IgD-negative memory B cell (primary cell): Measurements from ENCODE around the gene ASB15. TPM values are rescaled to one million over a fixed set of nuclear protein-coding genes. Genes with fewer than 3 reads are reported as not detected.

Experiments
- H3K27ac Mint-ChIP-seq, 3 donors: one replicate each; pipeline ENCODE4 v1.8.0; 2020 to 2022; ENCODE audit warnings: mild to moderate bottlenecking in 3 of 3, mixed read lengths in 3 of 3, moderate library complexity in 1 of 3
- H3K27me3 Mint-ChIP-seq: one replicate; pipeline ENCODE4 v1.8.0; 2021; ENCODE audit warnings: mixed read lengths
- H3K36me3 Mint-ChIP-seq: one replicate; pipeline ENCODE4 v1.8.0; 2020; ENCODE audit warnings: mild to moderate bottlenecking, mixed read lengths
- H3K4me1 Mint-ChIP-seq, 3 donors: one replicate each; pipeline ENCODE4 v1.8.0; 2020 to 2022; ENCODE audit warnings: mixed read lengths in 3 of 3, mild to moderate bottlenecking in 1 of 3
- H3K4me3 Mint-ChIP-seq, 4 donors: one replicate each; pipeline ENCODE4 v1.8.0; 2020 to 2022; ENCODE audit warnings: mild to moderate bottlenecking in 4 of 4, mixed read lengths in 4 of 4, moderate library complexity in 3 of 4
- H3K9me3 Mint-ChIP-seq, 3 donors: one replicate each; pipeline ENCODE4 v1.8.0; 2020 to 2021; ENCODE audit warnings: mixed read lengths in 3 of 3, mild to moderate bottlenecking in 1 of 3
- polyA plus RNA-seq: library from polyadenylated mRNA; unstranded; fragments of 300-500 nt; fragmentation: Illumina TruSeq; gene quantifications from one replicate; pipeline ENCODE4 v1.2.3, GENCODE V29; 2021

Gene ASB15
- polyA plus RNA-seq, 1 donor from 2014 or later: not detected

DNA sequence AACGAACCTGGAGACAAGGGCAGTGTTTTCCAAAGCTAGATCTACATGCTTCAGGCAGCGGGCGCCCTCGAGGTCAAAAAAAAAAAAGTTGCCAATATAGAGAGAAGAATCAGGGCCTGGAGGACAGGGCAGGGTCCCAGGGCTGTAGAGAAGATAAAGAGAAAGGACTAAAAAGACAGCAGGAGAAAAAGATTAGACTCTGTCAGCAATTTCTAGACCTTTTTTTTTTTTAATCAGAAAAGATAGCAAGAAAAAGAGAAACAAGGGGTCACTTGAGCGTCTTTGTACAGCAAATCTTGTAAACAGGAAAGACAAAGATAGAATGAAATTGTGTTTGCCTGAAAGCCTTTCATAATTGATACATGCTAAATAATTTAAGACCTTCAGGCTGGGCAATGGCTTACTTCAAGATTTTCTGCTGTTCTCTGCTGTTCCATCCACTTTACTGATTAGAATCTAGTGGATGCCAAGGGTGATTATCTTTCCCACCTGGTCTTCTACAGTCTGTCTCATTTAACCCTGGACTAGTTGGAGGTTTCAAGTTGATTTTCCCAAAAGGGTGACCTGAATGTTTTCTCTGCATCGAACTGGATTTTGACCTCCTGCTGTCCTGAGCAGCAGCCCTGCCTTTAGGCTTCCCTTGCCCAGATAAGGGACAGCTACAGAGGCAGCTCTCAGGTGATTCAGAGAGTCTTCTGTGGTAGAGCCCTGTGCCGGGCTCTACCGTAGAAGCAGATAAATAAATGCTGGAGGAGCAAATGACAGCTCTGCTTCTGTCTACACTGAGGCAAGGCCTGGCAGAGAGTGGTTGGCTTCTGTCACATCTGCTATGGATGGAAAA is 59.1 kb downstream of the ASB15 start:
- Mint-ChIP-seq H3K4me3 (no peak overlapping the region), H3K36me3 (no peaks in the 10 kb centered on the region), H3K9me3 (no peaks in the 10 kb centered on the region), H3K27ac (no peak overlapping the region), H3K4me1 (peaks cover 0 to 2% (median 0%) of the 10 kb centered on the region in 3 donors), H3K27me3 (peaks cover under 1% of the 10 kb centered on the region)

DNA sequence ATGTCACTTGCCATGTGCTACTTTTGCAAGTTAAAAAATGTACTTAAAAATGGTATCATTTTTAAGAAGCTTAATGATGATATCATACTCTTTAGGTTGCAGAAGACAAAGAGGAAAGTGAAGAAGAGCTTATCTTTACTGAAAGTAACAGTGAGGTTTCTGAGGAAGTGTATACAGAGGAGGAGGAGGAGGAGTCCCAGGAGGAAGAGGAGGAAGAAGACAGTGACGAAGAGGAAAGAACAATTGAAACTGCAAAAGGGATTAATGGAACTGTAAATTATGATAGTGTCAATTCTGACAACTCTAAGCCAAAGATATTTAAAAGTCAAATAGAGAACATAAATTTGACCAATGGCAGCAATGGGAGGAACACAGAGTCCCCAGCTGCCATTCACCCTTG is 60.1 kb downstream of the ASB15 start:
- H3K4me3 Mint-ChIP-seq: no peak overlapping the region
- H3K36me3 Mint-ChIP-seq: no peaks in the 10 kb centered on the region
- no peaks in the 10 kb centered on the region for H3K9me3 Mint-ChIP-seq
- no peaks in the 10 kb centered on the region for H3K27me3 Mint-ChIP-seq
- no peak overlapping the region for H3K27ac Mint-ChIP-seq
- H3K4me1 Mint-ChIP-seq: peaks cover 0 to 2% (median 0%) of the 10 kb centered on the region in 3 donors

GRCh38 chr7:123662293-123662692 is 60.7 kb downstream of the ASB15 start:
- Mint-ChIP-seq H3K36me3 (no peaks in the 10 kb centered on the region), H3K27ac (no peak overlapping the region), H3K4me1 (peaks cover 0 to 2% (median 0%) of the 10 kb centered on the region in 3 donors), H3K9me3 (no peaks in the 10 kb centered on the region), H3K27me3 (no peaks in the 10 kb centered on the region), H3K4me3 (no peak overlapping the region)

- H3K9me3 Mint-ChIP-seq: no peaks in the 10 kb centered on the region
- no peak overlapping the region for H3K27ac Mint-ChIP-seq
- no peaks in the 10 kb centered on the region for H3K27me3 Mint-ChIP-seq
- H3K4me1 Mint-ChIP-seq: peaks cover 0 to 2% (median 0%) of the 10 kb centered on the region in 3 donors
- H3K4me3 Mint-ChIP-seq: no peak overlapping the region
- H3K36me3 Mint-ChIP-seq: no peaks in the 10 kb centered on the region
Observed at GRCh38 chr7:123662755-123663154, 61.1 kb downstream of the ASB15 start.

GRCh38 chr7:123663200-123663599 is 61.6 kb downstream of the ASB15 start:
- Mint-ChIP-seq H3K27me3 (no peaks in the 10 kb centered on the region), H3K27ac (no peak overlapping the region), H3K36me3 (no peaks in the 10 kb centered on the region), H3K9me3 (no peaks in the 10 kb centered on the region), H3K4me1 (peaks cover 0 to 2% (median 0%) of the 10 kb centered on the region in 3 donors), H3K4me3 (no peak overlapping the region)

- H3K27ac Mint-ChIP-seq: no peak overlapping the region
- H3K4me1 Mint-ChIP-seq: peaks cover 0 to 5% (median 0%) of the 10 kb centered on the region in 3 donors
- no peaks in the 10 kb centered on the region for H3K9me3 Mint-ChIP-seq
- no peak overlapping the region for H3K4me3 Mint-ChIP-seq
- H3K27me3 Mint-ChIP-seq: no peaks in the 10 kb centered on the region
- H3K36me3 Mint-ChIP-seq: no peaks in the 10 kb centered on the region
Observed at GRCh38 chr7:123665157-123665556, 63.5 kb downstream of the ASB15 start.

GRCh38 chr7:123665896-123666295 is 64.3 kb downstream of the ASB15 start:
- Mint-ChIP-seq H3K9me3 (no peaks in the 10 kb centered on the region), H3K4me3 (no peak overlapping the region), H3K27me3 (peaks cover 2% of the 10 kb centered on the region), H3K36me3 (no peaks in the 10 kb centered on the region), H3K4me1 (peaks cover 0 to 7% (median 0%) of the 10 kb centered on the region in 3 donors), H3K27ac (no peak overlapping the region)

DNA sequence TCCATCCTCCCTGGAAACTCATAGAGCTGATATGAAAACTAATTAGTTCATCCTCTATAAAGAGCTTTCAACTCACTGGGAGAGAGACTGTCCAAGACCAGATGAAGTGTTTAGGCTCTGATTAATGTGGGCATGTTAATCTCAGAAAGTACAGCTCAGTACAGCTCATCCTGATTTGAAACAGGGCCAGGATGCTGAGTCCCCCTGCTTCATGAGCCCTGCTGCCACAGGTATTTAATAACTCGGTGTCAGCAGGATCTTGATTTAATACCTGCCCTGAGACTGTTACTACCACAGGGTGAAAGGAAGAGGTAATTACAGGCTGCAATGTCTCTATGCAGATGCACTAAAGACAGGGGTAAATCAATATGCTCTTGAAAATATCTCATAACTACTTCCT is 64.9 kb downstream of the ASB15 start:
- H3K36me3 Mint-ChIP-seq: no peaks in the 10 kb centered on the region
- no peaks in the 10 kb centered on the region for H3K9me3 Mint-ChIP-seq
- no peak overlapping the region for H3K27ac Mint-ChIP-seq
- H3K27me3 Mint-ChIP-seq: peaks cover 2% of the 10 kb centered on the region
- no peak overlapping the region for H3K4me3 Mint-ChIP-seq
- H3K4me1 Mint-ChIP-seq: peaks cover 0 to 7% (median 0%) of the 10 kb centered on the region in 3 donors

- Mint-ChIP-seq H3K4me1 (peaks cover 0 to 5% (median 0%) of the 10 kb centered on the region in 3 donors), H3K9me3 (no peaks in the 10 kb centered on the region), H3K36me3 (no peaks in the 10 kb centered on the region), H3K4me3 (peak overlapping the region in 1 of 4 donors; percentile 19), H3K27ac (peak overlapping the region in 1 of 3 donors; percentile 2), H3K27me3 (peaks cover 2% of the 10 kb centered on the region)
Observed at GRCh38 chr7:123669485-123669884, 67.9 kb downstream of the ASB15 start.

DNA sequence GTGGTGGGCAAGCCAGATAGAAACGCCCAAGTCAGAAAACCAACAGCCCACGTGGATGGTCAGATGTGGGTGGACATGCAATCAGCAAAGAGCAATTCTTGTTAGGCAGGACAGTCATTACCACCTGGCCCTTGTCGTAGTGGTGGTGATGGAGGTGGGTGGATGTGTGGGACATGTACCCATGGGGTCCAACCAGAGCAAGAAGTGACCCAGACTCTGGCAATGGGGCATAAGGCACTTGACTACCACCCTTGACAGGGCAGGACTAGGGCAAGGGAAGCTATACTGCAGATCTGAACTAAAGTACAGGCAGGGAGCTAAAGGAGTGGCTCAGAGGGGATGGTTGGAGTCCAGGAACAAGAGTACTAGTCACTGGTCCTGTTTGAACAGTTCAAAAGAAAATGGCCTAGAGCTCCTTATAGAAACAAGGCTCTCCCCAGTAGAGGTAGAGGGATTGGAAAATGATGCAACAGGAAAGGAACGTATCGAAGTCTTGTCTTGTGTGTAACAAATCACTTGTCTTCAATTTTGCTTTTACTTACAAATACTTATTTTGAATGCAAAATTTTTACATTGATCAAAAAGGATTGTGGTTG is 71.6 kb downstream of the ASB15 start:
- H3K27ac Mint-ChIP-seq: no peak overlapping the region
- no peaks in the 10 kb centered on the region for H3K36me3 Mint-ChIP-seq
- peaks cover 2% of the 10 kb centered on the region for H3K27me3 Mint-ChIP-seq
- no peaks in the 10 kb centered on the region for H3K9me3 Mint-ChIP-seq
- no peak overlapping the region for H3K4me3 Mint-ChIP-seq
- peaks cover 0 to 7% (median 0%) of the 10 kb centered on the region in 3 donors for H3K4me1 Mint-ChIP-seq

DNA sequence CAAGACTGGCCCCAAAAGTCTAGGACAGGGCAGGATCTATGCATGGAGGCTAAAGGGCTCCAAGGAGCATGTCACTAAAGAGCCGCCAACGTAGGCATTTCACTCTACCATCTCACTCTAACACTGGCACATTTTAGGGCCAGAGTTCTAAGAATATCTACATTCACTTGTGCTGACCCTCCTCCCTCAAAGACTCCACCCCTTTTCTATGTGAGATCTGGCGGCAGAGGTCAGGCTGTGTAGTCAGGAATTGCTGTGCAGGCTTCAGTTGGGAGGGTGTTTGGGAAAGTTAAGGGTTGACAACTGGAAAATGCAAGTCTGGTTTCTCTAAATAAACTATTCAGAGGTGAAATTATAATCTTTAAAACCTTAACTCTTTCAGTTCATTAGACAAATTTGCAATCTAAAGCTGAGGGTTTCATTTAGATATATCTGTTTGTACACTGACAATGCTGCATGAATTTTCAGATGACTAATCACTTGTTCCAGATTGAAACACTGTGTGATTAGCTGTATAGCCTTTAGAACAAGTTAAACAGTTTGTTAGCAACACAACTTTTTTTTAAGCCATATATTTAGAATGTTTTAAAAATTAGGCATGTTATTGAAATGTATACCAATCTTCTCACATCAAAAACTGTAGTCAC is 72.3 kb downstream of the ASB15 start:
- no peak overlapping the region for H3K4me3 Mint-ChIP-seq
- H3K4me1 Mint-ChIP-seq: peaks cover 0 to 5% (median 0%) of the 10 kb centered on the region in 3 donors
- H3K9me3 Mint-ChIP-seq: no peaks in the 10 kb centered on the region
- peaks cover 2% of the 10 kb centered on the region for H3K27me3 Mint-ChIP-seq
- H3K36me3 Mint-ChIP-seq: no peaks in the 10 kb centered on the region
- no peak overlapping the region for H3K27ac Mint-ChIP-seq

DNA sequence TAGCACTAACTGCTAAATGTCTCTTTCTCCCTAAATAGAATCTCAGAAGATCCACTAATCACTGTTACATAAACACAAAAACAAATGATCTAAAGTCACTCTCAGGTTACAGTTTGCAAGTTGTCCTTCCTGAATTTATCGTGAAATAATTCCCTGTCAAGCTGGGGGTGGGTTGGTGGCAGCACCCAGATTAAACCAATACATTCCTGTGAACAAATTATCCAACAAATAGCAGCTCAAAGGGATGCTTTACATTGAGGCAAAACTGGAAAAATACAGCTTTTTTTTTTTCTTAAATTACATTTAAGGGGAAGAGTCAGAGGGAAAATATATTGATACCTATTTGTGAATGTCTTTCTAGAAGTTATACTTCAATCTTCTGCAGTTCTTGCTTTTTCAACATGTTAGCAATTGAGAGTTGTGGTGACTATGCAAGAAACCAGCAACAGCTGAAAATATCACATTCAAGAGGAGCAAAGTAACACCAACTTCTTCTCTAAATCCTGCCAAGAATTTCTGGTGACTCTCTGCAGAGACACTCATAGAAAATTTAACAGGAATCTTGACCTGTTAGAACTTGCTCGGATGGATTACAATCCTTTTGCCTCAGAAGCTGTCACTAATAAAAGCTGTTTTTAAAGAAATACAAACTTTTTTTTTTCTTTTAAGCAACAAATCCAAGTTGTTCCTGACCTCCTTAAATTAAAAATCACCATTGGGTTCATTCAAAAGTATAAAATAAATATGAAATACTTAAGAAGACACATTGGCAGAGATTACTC is 73.0 kb downstream of the ASB15 start:
- no peak overlapping the region for H3K27ac Mint-ChIP-seq
- peaks cover 0 to 3% (median 0%) of the 10 kb centered on the region in 3 donors for H3K4me1 Mint-ChIP-seq
- H3K9me3 Mint-ChIP-seq: no peaks in the 10 kb centered on the region
- H3K36me3 Mint-ChIP-seq: no peaks in the 10 kb centered on the region
- H3K27me3 Mint-ChIP-seq: peaks cover 2% of the 10 kb centered on the region
- no peak overlapping the region for H3K4me3 Mint-ChIP-seq

DNA sequence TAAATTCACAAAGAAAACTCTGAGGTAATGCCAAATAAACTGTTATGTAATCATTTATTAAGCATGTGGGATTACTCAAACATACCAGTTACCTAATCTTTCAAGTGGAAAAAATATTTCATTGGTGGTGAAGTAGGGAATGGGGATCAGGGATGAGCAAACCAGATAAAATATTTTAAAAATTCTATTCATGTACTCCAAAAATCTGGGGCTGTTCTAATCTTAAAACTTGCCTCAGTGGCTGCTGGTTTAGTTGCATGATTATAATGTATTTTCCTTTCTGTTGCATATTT is 73.5 kb downstream of the ASB15 start:
- no peaks in the 10 kb centered on the region for H3K9me3 Mint-ChIP-seq
- H3K4me3 Mint-ChIP-seq: no peak overlapping the region
- peaks cover 2% of the 10 kb centered on the region for H3K27me3 Mint-ChIP-seq
- H3K27ac Mint-ChIP-seq: no peak overlapping the region
- H3K4me1 Mint-ChIP-seq: peaks cover 0 to 3% (median 0%) of the 10 kb centered on the region in 3 donors
- H3K36me3 Mint-ChIP-seq: no peaks in the 10 kb centered on the region

DNA sequence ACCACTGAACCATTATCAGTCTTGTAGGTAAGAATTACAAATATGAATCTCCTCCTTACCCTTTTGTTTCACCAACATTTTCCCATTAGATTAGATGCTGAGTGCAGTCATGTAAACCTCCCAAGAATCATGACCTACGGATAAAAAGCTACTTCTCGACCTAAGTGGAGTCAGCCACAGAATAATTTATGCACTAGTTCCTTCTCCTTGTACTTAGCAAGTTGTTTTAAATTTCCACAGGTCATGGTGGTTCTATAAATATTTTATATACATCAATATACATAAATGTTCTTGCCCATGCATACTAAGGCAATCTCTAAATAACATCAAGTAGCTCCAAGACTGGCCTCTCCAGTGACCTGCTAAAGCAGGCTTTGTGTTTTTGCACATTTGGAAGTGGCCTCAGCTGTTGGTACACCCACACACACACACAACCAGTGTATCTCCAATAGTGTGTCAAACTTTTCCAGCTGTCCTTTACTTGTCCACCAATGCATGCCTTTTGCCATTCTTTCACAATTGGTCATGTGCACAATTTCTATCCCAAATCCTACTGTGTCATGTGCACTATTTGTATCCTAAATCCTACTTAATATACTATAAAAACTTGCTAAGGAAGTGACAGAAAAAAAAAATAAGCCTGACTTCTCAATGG is 75.6 kb downstream of the ASB15 start:
- H3K27me3 Mint-ChIP-seq: no peaks in the 10 kb centered on the region
- peaks cover 0 to 2% (median 0%) of the 10 kb centered on the region in 3 donors for H3K4me1 Mint-ChIP-seq
- no peaks in the 10 kb centered on the region for H3K9me3 Mint-ChIP-seq
- H3K4me3 Mint-ChIP-seq: no peak overlapping the region
- H3K36me3 Mint-ChIP-seq: no peaks in the 10 kb centered on the region
- H3K27ac Mint-ChIP-seq: no peak overlapping the region
